Measurements from ENCODE around the gene PTPRCAP.

DNA sequence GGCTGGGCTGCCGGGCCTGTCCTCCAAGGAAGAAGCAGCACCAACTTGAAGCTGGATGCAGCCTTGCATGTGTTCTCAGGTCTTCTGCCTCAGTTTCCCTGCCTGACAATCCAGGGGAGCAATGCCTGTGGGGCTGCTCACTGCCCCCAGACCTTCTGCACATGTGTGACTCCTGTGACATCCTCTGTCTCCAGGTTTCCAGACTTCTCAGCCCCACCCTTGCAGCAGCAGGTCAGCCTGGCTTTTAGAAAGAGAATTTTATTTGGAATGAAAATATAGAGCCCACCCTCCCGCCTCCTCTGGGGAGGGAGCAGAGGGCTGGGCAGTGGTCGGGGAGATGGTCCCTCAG is 301 bp upstream of the PTPRCAP start:
- TF ChIP-seq CTCF (IDR thresholded peaks at IDR 0.05) (no peak), POLR2A (IDR thresholded peaks at IDR 0.05) (no peak)
